ENCODE measurements around the gene AOAH. TPM values are rescaled to one million over a fixed set of nuclear protein-coding genes. Genes with fewer than 3 reads are reported as not detected.

The AOAH gene
- total and polyA plus RNA-seq, 2 donors from 2014 or later = 2.7 to 24.7 TPM

GRCh38 chr7:36686499-36686898, 37.8 kb downstream of the AOAH start:
- Histone ChIP-seq H3K9me3 (ENCODE audit: control insufficient read depth in 2 of 3, insufficient read depth in 1 of 3, low read length in 3 of 3) (no peaks in the 10 kb centered on the region), H3K9ac (ENCODE audit: low read length in 3 of 3) (no peak overlapping the region), H3K4me1 (ENCODE audit: control insufficient read depth in 2 of 3, insufficient read depth in 2 of 3, low read depth in 1 of 3, low read length in 3 of 3) (no peaks in the 10 kb centered on the region), H3K27ac (ENCODE audit: low read depth in 2 of 2, low read length in 2 of 2) (no peak overlapping the region), H3K4me3 (ENCODE audit: low read length in 3 of 3) (no peak overlapping the region), H3K36me3 (ENCODE audit: control insufficient read depth in 2 of 3, insufficient read depth in 3 of 3, low read length in 3 of 3) (no peaks in the 10 kb centered on the region), H3K27me3 (ENCODE audit: control insufficient read depth, insufficient read depth, low read length) (no peaks in the 10 kb centered on the region)
- no peak for TF ChIP-seq CTCF (IDR thresholded peaks at IDR 0.05; ENCODE audit: borderline replicate concordance, extremely low read depth, insufficient read depth)
- intact Hi-C loops (cut with DNase I) = no loop called here
- no peak for FAIRE-seq
- no peak for DNase-seq

GRCh38 chr7:36684954-36685353, 39.3 kb downstream of the AOAH start:
- Histone ChIP-seq H3K36me3 (ENCODE audit: control insufficient read depth in 2 of 3, insufficient read depth in 3 of 3, low read length in 3 of 3) (no peaks in the 10 kb centered on the region), H3K4me1 (ENCODE audit: control insufficient read depth in 2 of 3, insufficient read depth in 2 of 3, low read depth in 1 of 3, low read length in 3 of 3) (no peaks in the 10 kb centered on the region), H3K4me3 (ENCODE audit: low read length in 3 of 3) (no peak overlapping the region), H3K9ac (ENCODE audit: low read length in 3 of 3) (no peak overlapping the region), H3K27ac (ENCODE audit: low read depth in 2 of 2, low read length in 2 of 2) (no peak overlapping the region), H3K9me3 (ENCODE audit: control insufficient read depth in 2 of 3, insufficient read depth in 1 of 3, low read length in 3 of 3) (no peaks in the 10 kb centered on the region), H3K27me3 (ENCODE audit: control insufficient read depth, insufficient read depth, low read length) (no peaks in the 10 kb centered on the region)
- intact Hi-C loops (cut with DNase I) = no loop called here
- FAIRE-seq (no peak), DNase-seq (no peak)
- TF ChIP-seq CTCF (IDR thresholded peaks at IDR 0.05; ENCODE audit: borderline replicate concordance, extremely low read depth, insufficient read depth) = no peak

- FAIRE-seq = no peak
- no peaks in the 10 kb centered on the region for H3K9me3 ChIP-seq (ENCODE audit: control insufficient read depth in 2 of 3, insufficient read depth in 1 of 3, low read length in 3 of 3)
- intact Hi-C loops (cut with DNase I) = no loop called here
- H3K27ac ChIP-seq (ENCODE audit: low read depth in 2 of 2, low read length in 2 of 2) = no peak overlapping the region
- no peaks in the 10 kb centered on the region for H3K36me3 ChIP-seq (ENCODE audit: control insufficient read depth in 2 of 3, insufficient read depth in 3 of 3, low read length in 3 of 3)
- H3K27me3 ChIP-seq (ENCODE audit: control insufficient read depth, insufficient read depth, low read length) = no peaks in the 10 kb centered on the region
- no peak overlapping the region for H3K4me3 ChIP-seq (ENCODE audit: low read length in 3 of 3)
- no peaks in the 10 kb centered on the region for H3K4me1 ChIP-seq (ENCODE audit: control insufficient read depth in 2 of 3, insufficient read depth in 2 of 3, low read depth in 1 of 3, low read length in 3 of 3)
- no peak overlapping the region for H3K9ac ChIP-seq (ENCODE audit: low read length in 3 of 3)
- no peak for TF ChIP-seq CTCF (IDR thresholded peaks at IDR 0.05; ENCODE audit: borderline replicate concordance, extremely low read depth, insufficient read depth)
- DNase-seq = no peak
Measured at GRCh38 chr7:36683695-36684357, 40.5 kb downstream of the AOAH start.

GRCh38 chr7:36683111-36683510, 41.2 kb downstream of the AOAH start:
- H3K9me3 ChIP-seq (ENCODE audit: control insufficient read depth in 2 of 3, insufficient read depth in 1 of 3, low read length in 3 of 3) = no peaks in the 10 kb centered on the region
- TF ChIP-seq CTCF (IDR thresholded peaks at IDR 0.05; ENCODE audit: borderline replicate concordance, extremely low read depth, insufficient read depth) = no peak
- FAIRE-seq (peak; percentile 13), DNase-seq (no peak)
- intact Hi-C loops (cut with DNase I) = no loop called here
- H3K27me3 ChIP-seq (ENCODE audit: control insufficient read depth, insufficient read depth, low read length) = no peaks in the 10 kb centered on the region
- no peak overlapping the region for H3K27ac ChIP-seq (ENCODE audit: low read depth in 2 of 2, low read length in 2 of 2)
- H3K4me1 ChIP-seq (ENCODE audit: control insufficient read depth in 2 of 3, insufficient read depth in 2 of 3, low read depth in 1 of 3, low read length in 3 of 3) = no peaks in the 10 kb centered on the region
- H3K36me3 ChIP-seq (ENCODE audit: control insufficient read depth in 2 of 3, insufficient read depth in 3 of 3, low read length in 3 of 3) = no peaks in the 10 kb centered on the region
- no peak overlapping the region for H3K4me3 ChIP-seq (ENCODE audit: low read length in 3 of 3)
- no peak overlapping the region for H3K9ac ChIP-seq (ENCODE audit: low read length in 3 of 3)

Measured in kidney (tissue), 14 donors.